H1 (cell line): ENCODE measurements around the gene NUDT6. TPM values are rescaled to one million over a fixed set of nuclear protein-coding genes. Genes with fewer than 3 reads are reported as not detected.

Source experiments
- CTCF ChIA-PET: fragments of 300-600 bp; sonication (Branson Sonifier 250); formaldehyde crosslinking; loops from one replicate; lab custom pipeline; 2021; ENCODE audit not compliant: partially characterized antibody; lab: Charles Lee
- POLR2A ChIA-PET: fragments of 300-600 bp; sonication (Branson Sonifier 250); formaldehyde crosslinking; loops from one replicate; lab custom pipeline; 2021; ENCODE audit warnings: inconsistent platforms; ENCODE audit not compliant: partially characterized antibody; lab: Charles Lee
- DNase-seq, 2 experiments: peaks; one replicate each; pipeline versions ENCODE4 v3.0.0 to v3.0.0-alpha.2; 2010 to 2022; ENCODE audit warnings: low spot score in 2 of 2, low read depth in 1 of 2, mixed read lengths in 1 of 2
- FAIRE-seq: peaks from 2 replicates; lab custom pipeline; 2011; peaks lifted over from hg19 to GRCh38; lab: Jason Lieb, UNC
- H2AFZ ChIP-seq: 2 replicates; pipeline ENCODE4 v1.8.1; 2012; ENCODE audit warnings: low read length, inconsistent platforms
- H2AK5ac ChIP-seq: 2 replicates; pipeline ENCODE4 v1.6.1; 2013; ENCODE audit warnings: low read depth, low read length
- H2BK120ac ChIP-seq: replicated peaks from 2 replicates; pipeline ENCODE3; 2013; ENCODE audit warnings: low read depth, low read length, inconsistent platforms
- H2BK12ac ChIP-seq: 2 replicates; pipeline ENCODE4 v1.6.1; 2013; ENCODE audit warnings: low read depth, low read length
- H2BK15ac ChIP-seq: 2 replicates; pipeline ENCODE4 v1.6.1; 2013; ENCODE audit warnings: low read length
- H2BK20ac ChIP-seq: 2 replicates; pipeline ENCODE4 v1.6.1; 2013; ENCODE audit warnings: low read length
- H2BK5ac ChIP-seq: 2 replicates; pipeline ENCODE4 v1.6.1; 2013; ENCODE audit warnings: low read depth, low read length
- H3K14ac ChIP-seq: 2 replicates; pipeline ENCODE4 v1.6.1; 2013; ENCODE audit warnings: inconsistent platforms; ENCODE audit not compliant: insufficient read length
- H3K18ac ChIP-seq: 2 replicates; pipeline ENCODE4 v1.6.1; 2013; ENCODE audit warnings: low read length; ENCODE audit errors: extremely low read depth
- H3K23ac ChIP-seq: 2 replicates; pipeline ENCODE4 v1.6.1; 2013; ENCODE audit warnings: inconsistent platforms; ENCODE audit not compliant: insufficient read length
- H3K23me2 ChIP-seq: 2 replicates; pipeline ENCODE4 v1.6.1; 2013; ENCODE audit warnings: low read depth, low read length
- H3K27ac ChIP-seq: 2 replicates; pipeline ENCODE4 v1.6.1; 2011; ENCODE audit warnings: low read depth, low read length, inconsistent platforms
- H3K27me3 ChIP-seq, 4 experiments: replicated peaks in 1 of 4; 1 replicate in 1 of 4; 2 replicates in 3 of 4; pipeline versions ENCODE4 v1.6.1 to v1.8.1; 2011 to 2013; ENCODE audit warnings: low read length in 3 of 4, mild to moderate bottlenecking in 3 of 4, inconsistent platforms in 2 of 4, mixed read lengths in 2 of 4, moderate library complexity in 1 of 4; ENCODE audit not compliant: control insufficient read depth in 3 of 4, insufficient read depth in 3 of 4; ENCODE audit errors: extremely low read depth in 1 of 4
- H3K36me3 ChIP-seq, 4 experiments: 2 replicates each; pipeline versions ENCODE4 v1.6.1 to v1.8.1; 2011 to 2013; ENCODE audit warnings: mild to moderate bottlenecking in 4 of 4, low read length in 3 of 4, moderate library complexity in 2 of 4, control low read depth in 1 of 4, inconsistent platforms in 1 of 4; ENCODE audit not compliant: insufficient read depth in 4 of 4, control insufficient read depth in 2 of 4
- H3K4ac ChIP-seq: replicated peaks from 2 replicates; pipeline ENCODE3; 2013; ENCODE audit warnings: low read length, low read depth, mixed read lengths, inconsistent platforms; ENCODE audit not compliant: insufficient read length
- H3K4me1 ChIP-seq, 4 experiments: replicated peaks in 1 of 4; 1 replicate in 1 of 4; 2 replicates in 3 of 4; pipeline versions ENCODE4 v1.6.1 to v1.8.1; 2011 to 2013; ENCODE audit warnings: low read length in 3 of 4, inconsistent platforms in 2 of 4, mixed read lengths in 1 of 4; ENCODE audit not compliant: insufficient read depth in 4 of 4, control insufficient read depth in 3 of 4
- H3K4me2 ChIP-seq, 2 experiments: 2 replicates each; pipeline versions ENCODE4 v1.6.1 to v1.8.1; 2011 to 2013; ENCODE audit warnings: low read depth in 2 of 2, low read length in 2 of 2, control low read depth in 1 of 2, inconsistent platforms in 1 of 2, mild to moderate bottlenecking in 1 of 2; ENCODE audit not compliant: insufficient read depth in 1 of 2
- H3K4me3 ChIP-seq, 4 experiments: fragments of 200-600, 300-600 bp in 1 of 4; sonication (generic), shearing (Covaris generic), sonication (Bioruptor Twin) in 1 of 4; 2 replicates each; pipeline versions ENCODE4 v1.5.1 to v1.8.1; 2011 to 2016; ENCODE audit warnings: low read length in 4 of 4, low read depth in 3 of 4, control low read depth in 2 of 4, inconsistent platforms in 2 of 4, mild to moderate bottlenecking in 2 of 4, mixed read lengths in 1 of 4, moderate library complexity in 1 of 4; ENCODE audit not compliant: insufficient read depth in 2 of 4; ENCODE audit errors: extremely low read depth in 1 of 4
- H3K56ac ChIP-seq: replicated peaks from 2 replicates; pipeline ENCODE3; 2013; ENCODE audit warnings: low read depth, mild to moderate bottlenecking, mixed read lengths, low read length, inconsistent platforms; ENCODE audit not compliant: insufficient read length
- H3K79me1 ChIP-seq: 2 replicates; pipeline ENCODE4 v1.6.1; 2013; ENCODE audit warnings: low read depth, low read length, control low read depth
- H3K79me2 ChIP-seq, 2 experiments: 2 replicates each; pipeline versions ENCODE4 v1.6.1 to v1.8.1; 2012 to 2013; ENCODE audit warnings: low read length in 2 of 2, mild to moderate bottlenecking in 2 of 2, inconsistent platforms in 1 of 2; ENCODE audit not compliant: insufficient read depth in 2 of 2, control insufficient read depth in 1 of 2
- H3K9ac ChIP-seq, 4 experiments: replicated peaks in 1 of 4; 1 replicate in 1 of 4; 2 replicates in 3 of 4; pipeline versions ENCODE4 v1.6.1 to v1.8.1; 2011 to 2013; ENCODE audit warnings: low read depth in 3 of 4, low read length in 3 of 4, control low read depth in 2 of 4, mild to moderate bottlenecking in 2 of 4, moderate library complexity in 2 of 4, inconsistent platforms in 1 of 4; ENCODE audit errors: extremely low read depth in 1 of 4
- H3K9me3 ChIP-seq, 2 experiments: 2 replicates each; pipeline versions ENCODE4 v1.6.1 to v1.8.1; 2012 to 2013; ENCODE audit warnings: mild to moderate bottlenecking in 2 of 2, moderate library complexity in 2 of 2, control low read depth in 1 of 2, inconsistent platforms in 1 of 2, low read depth in 1 of 2, low read length in 1 of 2, mixed read lengths in 1 of 2; ENCODE audit not compliant: insufficient read depth in 2 of 2
- H4K20me1 ChIP-seq, 2 experiments: replicated peaks in 1 of 2; 2 replicates each; pipeline versions ENCODE3 to v1.8.1; 2011 to 2013; ENCODE audit warnings: inconsistent platforms in 2 of 2, low read length in 2 of 2, mild to moderate bottlenecking in 1 of 2; ENCODE audit not compliant: insufficient read depth in 2 of 2, control insufficient read depth in 1 of 2
- H4K5ac ChIP-seq: 2 replicates; pipeline ENCODE4 v1.6.1; 2013; ENCODE audit warnings: low read length, low read depth, mixed read lengths, inconsistent platforms; ENCODE audit not compliant: insufficient read length
- H4K8ac ChIP-seq: 2 replicates; pipeline ENCODE4 v1.8.0; 2013; ENCODE audit warnings: mild to moderate bottlenecking, moderate library complexity, low read length, inconsistent platforms; ENCODE audit not compliant: insufficient read depth; ENCODE audit errors: extremely low read depth
- H4K91ac ChIP-seq: replicated peaks from 2 replicates; pipeline ENCODE3; 2013; ENCODE audit warnings: low read length, mixed read lengths, inconsistent platforms; ENCODE audit not compliant: insufficient read length
- BCL11A ChIP-seq, 2 experiments: IDR thresholded peaks; one replicate each; pipeline ENCODE4 v1.6.1; 2011; ENCODE audit warnings: low read depth in 2 of 2, low read length in 2 of 2, mild to moderate bottlenecking in 2 of 2
- EZH2 ChIP-seq: fragments of 200-600 bp; sonication (generic); IDR thresholded peaks from 2 replicates; pipeline ENCODE4 v1.7.1; 2012; ENCODE audit warnings: low read depth, mild to moderate bottlenecking, moderate library complexity, low read length, inconsistent platforms; ENCODE audit not compliant: severe bottlenecking
- JUN ChIP-seq: IDR thresholded peaks from 2 replicates; pipeline ENCODE4 v1.6.1; 2011; ENCODE audit warnings: low read depth, mild to moderate bottlenecking, improper control_type of control experiment, low read length
- SIN3A ChIP-seq, 2 experiments: IDR thresholded peaks in 1 of 2; conservative IDR thresholded peaks in 1 of 2; 2 replicates each; pipeline ENCODE4 v1.6.1; 2011 to 2012; ENCODE audit warnings: low read length in 2 of 2, improper control_type of control experiment in 1 of 2, low read depth in 1 of 2, mild to moderate bottlenecking in 1 of 2
- SP4 ChIP-seq: IDR thresholded peaks from 2 replicates; pipeline ENCODE4 v1.6.1; 2012; ENCODE audit warnings: low read length, inconsistent platforms
- USF2 ChIP-seq: IDR thresholded peaks from 2 replicates; pipeline ENCODE4 v1.6.1; 2011; ENCODE audit warnings: low read length, improper control_type of control experiment
- polyA plus RNA-seq, 7 experiments: library from polyadenylated mRNA; depleted of rRNA in 3 of 7; stranded (reverse) in 5 of 7; unstranded in 2 of 7; fragments of >200 nt in 5 of 7; fragments of 200-250 nt in 2 of 7; gene quantifications; 1 replicate in 5 of 7; 2 replicates in 1 of 7; 4 replicates in 1 of 7; pipeline versions ENCODE4 v1.2.1 to v1.2.3, GENCODE V29; 2011 to 2013; ENCODE audit warnings: missing spikeins in 2 of 7, mixed read lengths in 2 of 7
- total RNA-seq: library from RNA; stranded (reverse); fragmentation: NEBNext Ultra II Directional; extraction: Animal tissue kit (Norgen Biotek cat#: 25700); gene quantifications from 2 replicates; pipeline ENCODE4 v1.2.1, GENCODE V29; 2021

NUDT6 gene
- total and polyA plus RNA-seq, 2 of the 8 experiments (the other 6 are each of a cell fraction or from before 2014, with no cell fraction given), result 5.0 to 12.4 TPM

DNA sequence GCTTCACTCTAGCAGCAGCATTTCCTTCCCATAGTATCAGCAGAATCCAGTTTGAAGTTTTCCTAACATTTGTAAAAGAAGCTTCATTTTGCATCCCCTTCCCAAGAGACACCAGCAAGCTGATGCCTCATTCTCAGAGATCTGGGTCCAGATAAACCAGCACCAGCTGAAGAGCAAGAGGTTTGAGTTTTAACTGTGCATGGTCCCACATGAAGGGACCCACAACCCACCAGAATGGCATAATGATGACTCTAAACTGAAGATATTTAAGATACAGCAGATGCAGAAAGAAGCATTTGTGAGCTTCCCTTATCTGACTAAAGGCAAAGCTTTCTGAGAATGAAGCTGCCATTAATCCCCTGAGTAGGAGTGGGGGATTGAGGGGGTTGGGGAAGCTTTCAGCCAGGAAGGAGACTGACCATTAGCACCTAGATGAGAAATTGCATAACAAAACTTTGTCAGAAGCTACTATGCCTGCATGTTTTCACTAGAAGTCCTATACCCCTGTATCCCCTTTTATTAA, 18.6 kb downstream of the NUDT6 start:
- Histone ChIP-seq H3K79me2 (no peaks in the 10 kb centered on the region), H4K8ac (no peak overlapping the region), H2BK15ac (no peak overlapping the region), H3K79me1 (no peaks in the 10 kb centered on the region), H3K14ac (no peak overlapping the region), H3K23ac (no peak overlapping the region), H2AK5ac (no peak overlapping the region; the same call in 1 of the 2 replicates), H3K9ac (no peak overlapping the region), H3K9me3 (no peaks in the 10 kb centered on the region), H3K18ac (no peak overlapping the region), H3K27ac (no peak overlapping the region), H3K4me2 (no peak overlapping the region), H2BK5ac (no peak overlapping the region), H4K5ac (no peak overlapping the region), H3K36me3 (peaks cover 0 to 4% (median 0%) of the 10 kb centered on the region in 4 experiments; a peak in 2 of 8 replicates), H4K91ac (no peak overlapping the region), H3K27me3 (no peaks in the 10 kb centered on the region), H3K23me2 (no peaks in the 10 kb centered on the region), H2AFZ (no peak overlapping the region), H3K56ac (no peak overlapping the region), H2BK12ac (no peak overlapping the region), H4K20me1 (no peaks in the 10 kb centered on the region), H2BK120ac (no peak overlapping the region), H2BK20ac (no peak overlapping the region), H3K4me3 (no peak overlapping the region), H3K4me1 (peaks cover 0 to 9% (median 4%) of the 10 kb centered on the region in 4 experiments; a peak in 3 of 7 replicates), H3K4ac (no peak overlapping the region)
- no peak for FAIRE-seq
- POLR2A ChIA-PET, result interaction anchor here (0.6 to 3.7 kb wide), 11 partner anchors 10 to 676 kb away, joined by 3 to 32 read pairs (median 3); partner anchors contain the start of gene NUDT6
- TF ChIP-seq BCL11A (IDR thresholded peaks at IDR 0.05; ENCODE audit: low read depth in 2 of 2, low read length in 2 of 2), result no peak
- no peak for TF ChIP-seq EZH2
- TF ChIP-seq JUN, result no peak
- 0 out of 2 replicates have a peak, but pooled peaks have one; percentile 13 for TF ChIP-seq SP4
- no peak for TF ChIP-seq SIN3A (conservative IDR thresholded peaks at IDR 0.05 in 1 of 2, IDR thresholded peaks at IDR 0.05 in 1 of 2; ENCODE audit: low read depth in 1 of 2, low read length in 2 of 2)
- TF ChIP-seq USF2, result no peak
- no peak for DNase-seq
- CTCF ChIA-PET, result interaction anchor here (1.3 to 1.8 kb wide), 5 partner anchors 10 to 158 kb away, joined by 3 to 14 read pairs (median 5); no protein-coding TSS in a partner anchor
